K562 (cell line): ENCODE results near the gene RNF40. TPM values are rescaled to one million over a fixed set of nuclear protein-coding genes. Genes with fewer than 3 reads are reported as not detected.

ENCODE experiments used
- ATAC-seq: fragments of 200-7000 bp; cut with Tn5 transposase; 3 replicates; pipeline ENCODE4 v1.9.1; 2020; ENCODE audit warnings: moderate library complexity
- BruUV-seq: library from RNA; stranded (reverse); fragments of 400-500 nt; replicated peaks from 2 replicates; lab custom pipeline; 2021; lab: Mats Ljungman, UMichigan
- CTCF ChIA-PET: fragments of 300-600 bp; formaldehyde crosslinking; extraction: SDS; loops from one replicate; lab custom pipeline; 2021; ENCODE audit warnings: low intra/inter-chr PET ratio; lab: Yijun Ruan, JAX
- POLR2A ChIA-PET: fragments of 300-600, 350-650 bp; sonication (Branson Sonifier 250); formaldehyde crosslinking; extraction: SDS; loops from one replicate; lab custom pipeline; 2021; ENCODE audit warnings: antibody characterized with exemption, inconsistent platforms; lab: Yijun Ruan, JAX
- DNase-seq, 4 experiments: peaks; one replicate each; pipeline versions ENCODE4 v3.0.0 to v3.0.0-alpha.2; 2011 to 2018; ENCODE audit warnings: low spot score in 3 of 4, mixed read lengths in 3 of 4; ENCODE audit errors: extremely low read depth in 1 of 4
- FAIRE-seq: peaks from 2 replicates; lab custom pipeline; 2011; peaks lifted over from hg19 to GRCh38; lab: Jason Lieb, UNC
- H2AFZ ChIP-seq: 2 replicates; pipeline ENCODE4 v1.6.0; 2011; ENCODE audit warnings: low read depth, low read length, control low read depth, inconsistent platforms
- H3K27ac ChIP-seq: fragments of 200-600 bp; 3 replicates; pipeline ENCODE4 v1.8.0; 2011; ENCODE audit warnings: low read depth, mild to moderate bottlenecking, control low read depth, inconsistent platforms, low read length, moderate library complexity, mixed read lengths; ENCODE audit errors: extremely low read depth
- H3K27me3 ChIP-seq, 2 experiments: fragments of 300-600 bp in 1 of 2; 2 replicates in 1 of 2; 3 replicates in 1 of 2; pipeline versions ENCODE4 v1.6.0 to v1.8.0; 2011; ENCODE audit warnings: inconsistent platforms in 2 of 2, low read length in 2 of 2, mild to moderate bottlenecking in 1 of 2, mixed read lengths in 1 of 2, moderate library complexity in 1 of 2; ENCODE audit not compliant: control insufficient read depth in 2 of 2, insufficient read depth in 2 of 2
- H3K36me3 ChIP-seq: fragments of 300-600 bp; 3 replicates; pipeline ENCODE4 v1.8.0; 2011; ENCODE audit warnings: mild to moderate bottlenecking, low read length, inconsistent platforms; ENCODE audit not compliant: control insufficient read depth, insufficient read depth
- H3K4me1 ChIP-seq, 2 experiments: fragments of 200-600 bp in 1 of 2; replicated peaks in 1 of 2; 2 replicates in 1 of 2; 3 replicates in 1 of 2; pipeline versions ENCODE4 v1.5.1 to v1.8.0; 2011; ENCODE audit warnings: inconsistent platforms in 2 of 2, low read length in 2 of 2, mild to moderate bottlenecking in 1 of 2, mixed read lengths in 1 of 2, moderate library complexity in 1 of 2; ENCODE audit not compliant: control insufficient read depth in 2 of 2, insufficient read depth in 2 of 2
- H3K4me2 ChIP-seq: 2 replicates; pipeline ENCODE4 v1.6.1; 2011; ENCODE audit warnings: low read length, control low read depth, inconsistent platforms, mixed read lengths; ENCODE audit not compliant: insufficient read depth
- H3K4me3 ChIP-seq: fragments of 200-600 bp; sonication (generic), shearing (Covaris generic); 2 replicates; pipeline ENCODE4 v1.5.1; 2016; ENCODE audit warnings: control low read depth, inconsistent platforms
- H3K79me2 ChIP-seq: fragments of 200-600 bp; 3 replicates; pipeline ENCODE4 v1.8.0; 2011; ENCODE audit warnings: low read length, inconsistent platforms; ENCODE audit not compliant: control insufficient read depth, insufficient read depth
- H3K9ac ChIP-seq, 2 experiments: 2 replicates each; pipeline versions ENCODE4 v1.6.0 to v1.6.1; 2011; ENCODE audit warnings: low read depth in 2 of 2, low read length in 2 of 2, control low read depth in 1 of 2, inconsistent platforms in 1 of 2, mild to moderate bottlenecking in 1 of 2, mixed read lengths in 1 of 2; ENCODE audit not compliant: insufficient read depth in 1 of 2
- H3K9me1 ChIP-seq: one replicate; pipeline ENCODE4 v1.6.0; 2011; ENCODE audit warnings: inconsistent platforms, mild to moderate bottlenecking, low read length, moderate library complexity; ENCODE audit not compliant: control insufficient read depth, insufficient read depth
- H3K9me3 ChIP-seq: replicated peaks from 2 replicates; pipeline ENCODE4 v1.5.1; 2011; ENCODE audit warnings: low read depth, low read length, inconsistent platforms; ENCODE audit not compliant: control insufficient read depth, insufficient read depth
- H4K20me1 ChIP-seq: replicated peaks from 2 replicates; pipeline ENCODE4 v1.6.1; 2011; ENCODE audit warnings: low read length, inconsistent platforms, mixed read lengths; ENCODE audit not compliant: control insufficient read depth, insufficient read depth
- BCOR ChIP-seq: fragments of 450-650 bp; IDR thresholded peaks from 2 replicates; pipeline ENCODE4 v1.6.1; 2016
- POLR2G ChIP-seq: fragments of 200-400 bp; formaldehyde crosslinking; IDR thresholded peaks from 2 replicates; pipeline ENCODE4 v1.6.1; 2017; ENCODE audit warnings: low read depth, mild to moderate bottlenecking, antibody characterized with exemption, low read length, moderate library complexity
- WGBS: fragments of 100-300 bp; shearing (Covaris generic); methylation state at CpG from one replicate; pipeline ENCODE4 v1.1.6; 2016; ENCODE audit warnings: low coverage, mixed read lengths; ENCODE audit not compliant: insufficient coverage; ENCODE audit errors: missing lambda C conversion rate; 5-methylcytosine and 5-hydroxymethylcytosine counted together
- in situ Hi-C: fragments of 300-500 bp; cut with MboI; formaldehyde crosslinking; loops from 4 replicates; pipeline ENCODE4 v1.15.0; 2018; ENCODE audit warnings: inconsistent platforms, mixed read lengths
- intact Hi-C: fragments of 100-400 bp; cut with micrococcal nuclease; formaldehyde crosslinking; loops from 2 replicates; pipeline ENCODE4 v1.14.2; 2022
- polyA plus RNA-seq, 8 experiments: library from polyadenylated mRNA; depleted of rRNA in 4 of 8; stranded (reverse) in 5 of 8; unstranded in 3 of 8; fragments of >200 nt; fragmentation: Nextera tagmentation in 2 of 8; fragmentation: Illumina TruSeq in 1 of 8; extraction: Ambion mirVana in 2 of 8; extraction: Trizol in 1 of 8; gene quantifications; 2 replicates each; pipeline versions ENCODE4 v1.2.1 to v1.2.3, GENCODE V29; 2011 to 2014; ENCODE audit warnings: inconsistent platforms in 1 of 8, missing spikeins in 1 of 8
- total RNA-seq, 7 experiments: library from RNA; depleted of rRNA in 6 of 7; stranded (reverse); fragments of >200 nt in 6 of 7; fragmentation: Illumina TruSeq in 2 of 7; extraction: Trizol in 2 of 7; gene quantifications; 2 replicates each; pipeline versions ENCODE4 v1.2.1 to v1.2.3, GENCODE V29; 2011 to 2021; ENCODE audit warnings: low replicate concordance in 1 of 7
- TF ChIP-seq, protein P1 (sequence below): sonication (generic); formaldehyde crosslinking; IDR thresholded peaks from 2 replicates; pipeline ENCODE4 v1.8.1; 2023; ENCODE audit warnings: mild to moderate bottlenecking, missing genetic modification reagents

Gene RNF40
- total and polyA plus RNA-seq, 9 of the 15 experiments (the other 6 are each of a cell fraction or from before 2014, with no cell fraction given) = 6.2 to 129 (median 81.5) TPM

- TF ChIP-seq, protein P1, sequence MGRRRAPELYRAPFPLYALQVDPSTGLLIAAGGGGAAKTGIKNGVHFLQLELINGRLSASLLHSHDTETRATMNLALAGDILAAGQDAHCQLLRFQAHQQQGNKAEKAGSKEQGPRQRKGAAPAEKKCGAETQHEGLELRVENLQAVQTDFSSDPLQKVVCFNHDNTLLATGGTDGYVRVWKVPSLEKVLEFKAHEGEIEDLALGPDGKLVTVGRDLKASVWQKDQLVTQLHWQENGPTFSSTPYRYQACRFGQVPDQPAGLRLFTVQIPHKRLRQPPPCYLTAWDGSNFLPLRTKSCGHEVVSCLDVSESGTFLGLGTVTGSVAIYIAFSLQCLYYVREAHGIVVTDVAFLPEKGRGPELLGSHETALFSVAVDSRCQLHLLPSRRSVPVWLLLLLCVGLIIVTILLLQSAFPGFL = no peak
Measured at GRCh38 chr16:30741461-30741914, 20.6 kb upstream of the RNF40 start (continued).

DNA sequence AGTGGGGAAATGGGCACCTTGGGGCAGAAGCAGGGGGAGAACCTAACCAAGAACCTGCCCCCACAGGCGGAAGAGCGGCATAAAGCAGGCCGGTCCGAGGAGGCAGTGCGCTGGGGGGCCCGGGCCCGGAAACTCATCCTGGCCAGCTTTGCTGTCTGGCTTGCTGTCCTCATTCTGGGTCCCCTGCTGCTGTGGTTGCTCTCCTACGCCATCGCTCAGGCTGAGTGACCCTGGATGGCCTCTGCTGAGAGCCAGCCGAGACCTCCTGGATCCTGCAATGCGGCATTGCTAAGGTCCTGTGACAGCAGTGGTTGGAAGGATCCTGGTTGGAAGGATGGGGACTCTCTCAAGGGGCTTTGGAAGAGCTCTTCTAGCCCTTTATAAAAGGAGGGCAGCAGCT, 18.4 kb upstream of the RNF40 start:
- Histone ChIP-seq H3K27ac (no peak overlapping the region), H3K79me2 (peaks cover 4% of the 10 kb centered on the region), H3K9me3 (no peaks in the 10 kb centered on the region)
- 92% methylated on average over 9 of the region's 11 CpGs for WGBS
- no peak for ATAC-seq
- BruUV-seq = no TSS peak
- DNase-seq = no peak
- in situ Hi-C loops = no loop called here
- FAIRE-seq = no peak
- TF ChIP-seq BCOR (no peak), POLR2G (0 out of 2 replicates have a peak, but pooled peaks have one; percentile 31)
- TF ChIP-seq, all 486 proteins: peak for 1
- Histone ChIP-seq H3K36me3 (peaks cover 64% of the 10 kb centered on the region), H2AFZ (no peak overlapping the region), H3K27me3 (no peaks in the 10 kb centered on the region), H3K9me1 (peaks cover 5% of the 10 kb centered on the region), H3K4me3 (no peak overlapping the region), H4K20me1 (no peaks in the 10 kb centered on the region), H3K4me1 (peaks cover 16 to 25% of the 10 kb centered on the region in 2 experiments; a peak in 4 of 5 replicates), H3K9ac (peak overlapping the region in 1 of 2 experiments; percentile 80; a peak in 2 of 4 replicates), H3K4me2 (no peak overlapping the region)
- ChIA-PET CTCF (no interaction called here), POLR2A (interaction anchor here (0.6 to 1.3 kb wide), 4 partner anchors 14 to 113 kb away, joined by 3 to 6 read pairs (median 4); no protein-coding TSS in a partner anchor)
- intact Hi-C loops = no loop called here
